GM20000 (cell line): ENCODE measurements around the gene SKP2.

Experiments
- DNase-seq: peaks from one replicate; pipeline ENCODE4 v3.0.0; 2012; ENCODE audit warnings: low spot score
- CTCF ChIP-seq: IDR thresholded peaks from 2 replicates; pipeline ENCODE4 v1.5.1; 2012; ENCODE audit warnings: mild to moderate bottlenecking, control low read depth; ENCODE audit errors: extremely low read depth, missing control alignments

Gene SKP2

DNA sequence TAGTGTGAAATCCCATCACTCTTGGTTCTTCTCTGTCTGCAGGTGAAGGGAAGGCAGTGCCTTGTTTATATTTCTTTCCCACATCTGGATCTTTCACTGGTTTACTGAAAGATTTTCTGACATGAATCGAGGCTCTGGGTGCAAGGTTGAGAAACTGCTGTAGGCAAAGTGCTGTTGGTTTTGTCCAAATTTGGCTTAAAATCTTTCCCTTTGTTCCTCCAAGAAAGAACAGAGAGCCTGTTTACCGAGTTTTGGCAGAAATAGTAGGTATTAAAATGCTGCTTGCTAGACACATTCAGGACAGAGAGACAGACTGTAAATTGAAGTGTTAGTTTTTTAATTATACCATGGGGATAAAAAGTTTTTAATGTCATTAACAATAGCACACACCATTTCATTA, 21.5 kb downstream of the SKP2 start:
- DNase-seq, result no peak

GRCh38 chr5:36174119-36174518, 22.2 kb downstream of the SKP2 start:
- no peak for DNase-seq
- no peak for TF ChIP-seq CTCF

More for the DNA sequence above, 21.5 kb downstream of the SKP2 start:
- TF ChIP-seq CTCF, result no peak

- DNase-seq, result no peak
- TF ChIP-seq CTCF, result no peak
These were observed 23.1 kb downstream of the SKP2 start for GRCh38 chr5:36175043-36175442.

DNA sequence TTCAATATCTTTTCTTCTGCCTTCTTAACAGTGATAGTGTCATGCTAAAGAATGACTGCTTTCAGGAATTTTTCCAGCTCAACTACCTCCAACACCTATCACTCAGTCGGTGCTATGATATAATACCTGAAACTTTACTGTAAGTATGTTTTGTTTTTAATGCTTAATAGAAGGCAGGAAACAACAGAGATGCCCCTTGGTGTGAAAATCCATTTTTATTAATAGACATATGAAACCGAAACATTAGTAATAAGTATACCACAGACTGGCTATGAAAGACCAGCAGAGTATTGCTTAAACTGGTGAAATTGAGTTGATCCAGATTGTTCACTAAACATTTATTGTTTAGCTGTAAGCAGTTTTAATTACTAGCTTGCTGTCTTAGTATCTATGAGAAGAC, 25.2 kb downstream of the SKP2 start:
- no peak for TF ChIP-seq CTCF
- DNase-seq, result peak; percentile 15

DNA sequence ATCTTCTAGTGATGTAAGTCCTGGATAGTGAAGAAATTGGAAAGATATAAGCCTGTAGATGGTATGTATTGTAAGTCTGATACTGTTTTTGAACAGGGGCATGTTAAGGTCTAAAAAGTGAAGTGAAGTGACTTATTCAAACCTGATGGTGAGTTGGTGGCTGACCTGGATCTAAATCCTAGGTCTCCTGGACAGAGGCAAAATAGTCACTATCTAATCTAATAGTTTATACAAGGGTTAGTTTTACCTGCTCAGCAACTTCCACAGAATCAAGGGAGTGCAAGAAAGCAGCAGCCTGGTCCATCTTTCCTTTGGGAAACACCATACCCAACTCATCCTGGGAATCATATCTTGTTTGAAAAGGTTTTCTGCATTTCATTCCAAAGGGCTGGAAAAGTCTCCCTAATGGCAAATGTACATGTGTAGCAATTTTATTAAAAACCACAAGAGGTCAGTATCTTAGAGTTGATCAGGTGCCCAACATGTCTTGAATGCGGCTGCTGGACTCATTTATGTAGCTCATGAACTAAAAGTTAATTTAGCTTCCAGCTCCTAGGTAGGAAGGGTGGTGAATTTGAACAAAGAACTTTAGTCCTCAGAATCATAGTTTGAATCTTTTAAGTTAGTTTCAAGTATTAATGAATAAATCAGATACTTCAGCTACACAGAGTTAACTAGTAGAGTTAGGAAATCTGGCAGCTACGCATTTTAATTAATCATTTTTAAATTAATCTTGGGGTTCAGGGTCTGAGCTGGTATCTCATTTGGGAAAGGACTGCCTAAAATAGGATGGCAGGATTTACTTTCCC, 26.0 kb downstream of the SKP2 start:
- DNase-seq, result no peak

DNA sequence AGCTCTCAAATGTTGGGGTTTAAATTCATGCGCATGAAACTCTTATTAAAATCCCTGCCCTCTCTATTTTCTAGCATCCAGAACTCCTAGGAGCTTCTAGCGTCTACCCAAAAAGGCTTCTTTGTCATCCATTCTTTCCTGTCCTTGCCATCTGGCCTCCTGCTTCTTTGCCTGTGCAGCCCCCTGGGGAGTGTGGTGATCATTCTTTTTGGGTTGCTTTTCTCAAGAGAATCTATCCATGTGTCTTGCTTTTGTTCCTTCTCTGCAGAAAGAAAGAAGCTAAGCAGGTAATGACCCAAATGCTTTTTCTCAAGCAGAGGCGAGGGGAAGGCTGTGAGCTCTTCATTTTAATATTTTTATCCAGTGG, 26.6 kb downstream of the SKP2 start:
- no peak for TF ChIP-seq CTCF
- no peak for DNase-seq

More for the DNA sequence above, 26.0 kb downstream of the SKP2 start:
- no peak for TF ChIP-seq CTCF

- TF ChIP-seq CTCF, result no peak
- no peak for DNase-seq
These were observed 28.0 kb downstream of the SKP2 start for GRCh38 chr5:36179950-36180349.
